ENCODE measurements around the gene MEG3. TPM values are rescaled to one million over a fixed set of nuclear protein-coding genes. Genes with fewer than 3 reads are reported as not detected.

MEG3 gene
- total and polyA plus RNA-seq, 2 experiments from 2014 or later = not detected

GRCh38 chr14:100778951-100779690 lies 46.8 kb upstream of the MEG3 start (continued):
- TF ChIP-seq CTCF (conservative IDR thresholded peaks at IDR 0.05; ENCODE audit: low read depth in 2 of 2) (no peak), EZH2 (IDR thresholded peaks at IDR 0.05; ENCODE audit: low read depth, unreplicated experiment) (no peak), NANOG (IDR thresholded peaks at IDR 0.05; ENCODE audit: borderline replicate concordance) (no peak), STAT1 (IDR thresholded peaks at IDR 0.05; ENCODE audit: unreplicated experiment) (no peak), EZH2phosphoT487 (IDR thresholded peaks at IDR 0.05; ENCODE audit: unreplicated experiment) (no peak), ZNF462 (CRISPR knock-in tag; IDR thresholded peaks at IDR 0.05) (no peak), ZNF114 (CRISPR knock-in tag; IDR thresholded peaks at IDR 0.05) (no peak)

GRCh38 chr14:100779691-100780080 lies 46.2 kb upstream of the MEG3 start:
- Mint-ChIP-seq H3K36me3 (ENCODE audit: low read depth) (no peaks in the 10 kb centered on the region), H3K27ac (no peak overlapping the region), H3K4me1 (no peaks in the 10 kb centered on the region), H3K4me3 (no peak overlapping the region), H3K9me3 (no peaks in the 10 kb centered on the region; the same call in 2 of the 3 replicates), H3K27me3 (ENCODE audit: insufficient read depth, low read depth, poor library complexity) (peaks cover 13% of the 10 kb centered on the region)
- no peaks in the 10 kb centered on the region for H3K36me3 ChIP-seq (ENCODE audit: insufficient read depth)
- no peaks in the 10 kb centered on the region for H3K79me2 ChIP-seq (replicated peaks; ENCODE audit: insufficient read depth)
- H2AFZ ChIP-seq = no peak overlapping the region
- no peak overlapping the region for H3K27ac ChIP-seq (ENCODE audit: low read depth)
- ATAC-seq (no peak), DNase-seq (ENCODE audit: low spot score) (no peak)
- no peaks in the 10 kb centered on the region for H3K9me2 ChIP-seq (ENCODE audit: insufficient read depth)
- H4K20me1 ChIP-seq (replicated peaks; ENCODE audit: insufficient read depth) = no peaks in the 10 kb centered on the region
- no peaks in the 10 kb centered on the region for H3K27me3 ChIP-seq (ENCODE audit: insufficient read depth)
- no peak overlapping the region for H3K4me3 ChIP-seq
- H3K4me2 ChIP-seq = no peak overlapping the region
- no peaks in the 10 kb centered on the region for H3K4me1 ChIP-seq (ENCODE audit: insufficient read depth)
- no peaks in the 10 kb centered on the region for H3F3A ChIP-seq (replicated peaks; ENCODE audit: low read depth)
- no peak for TF ChIP-seq CREB1 (CRISPR knock-in tag; IDR thresholded peaks at IDR 0.05; ENCODE audit: low read depth)
- no peak for TF ChIP-seq NANOG (IDR thresholded peaks at IDR 0.05; ENCODE audit: borderline replicate concordance)
- no peak for TF ChIP-seq POLR2AphosphoS5 (IDR thresholded peaks at IDR 0.05; ENCODE audit: low read depth)
- no peak for TF ChIP-seq ZNF114 (CRISPR knock-in tag; IDR thresholded peaks at IDR 0.05)
- no peak for TF ChIP-seq EZH2 (IDR thresholded peaks at IDR 0.05; ENCODE audit: low read depth, unreplicated experiment)
- TF ChIP-seq ETS1 (IDR thresholded peaks at IDR 0.05) = no peak
- no peak for TF ChIP-seq REST (IDR thresholded peaks at IDR 0.05; ENCODE audit: unreplicated experiment)

Data from GM23338 (cell line).